Amniotic epithelial cell (primary cell): Measurements from ENCODE around the gene C16orf92.

ENCODE experiments used
- DNase-seq: peaks from one replicate; pipeline ENCODE4 v3.0.0-alpha.2; 2010; ENCODE audit warnings: low read depth

C16orf92 gene

DNA sequence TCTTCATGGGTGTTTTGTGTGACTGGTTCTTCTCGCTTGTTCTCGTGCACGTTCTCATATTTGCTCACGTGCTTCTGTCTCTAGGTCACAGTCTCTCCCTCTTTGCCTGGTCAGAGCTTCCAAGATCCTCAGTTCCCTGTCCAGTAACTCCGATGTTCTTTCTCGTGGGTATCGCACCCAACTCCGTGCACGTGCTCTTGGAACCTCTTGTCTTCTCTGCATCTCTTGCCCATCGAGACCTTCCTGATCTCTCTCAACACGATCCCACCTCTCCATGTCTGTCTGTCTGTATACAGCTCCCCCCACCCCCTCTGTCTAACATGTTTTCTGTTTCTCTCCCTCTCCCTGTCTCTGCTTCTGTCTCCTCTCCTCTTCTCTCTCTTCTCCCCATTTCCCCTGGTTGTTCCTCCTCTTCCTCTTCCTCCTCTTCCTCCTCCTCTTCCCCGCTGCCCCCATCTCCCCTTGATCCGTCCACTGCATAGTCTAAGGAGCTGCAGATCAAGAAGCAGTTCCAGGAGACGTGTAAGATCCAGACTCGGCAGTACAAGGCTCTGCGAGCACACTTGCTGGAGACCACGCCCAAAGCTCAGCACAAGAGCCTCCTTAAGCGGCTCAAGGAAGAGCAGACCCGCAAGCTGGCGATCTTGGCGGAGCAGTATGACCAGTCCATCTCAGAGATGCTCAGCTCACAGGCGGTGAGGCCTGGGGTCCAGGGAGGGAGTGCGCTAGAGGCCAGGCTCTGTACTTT lies 33.7 kb upstream of the C16orf92 start:
- DNase-seq = no peak

DNA sequence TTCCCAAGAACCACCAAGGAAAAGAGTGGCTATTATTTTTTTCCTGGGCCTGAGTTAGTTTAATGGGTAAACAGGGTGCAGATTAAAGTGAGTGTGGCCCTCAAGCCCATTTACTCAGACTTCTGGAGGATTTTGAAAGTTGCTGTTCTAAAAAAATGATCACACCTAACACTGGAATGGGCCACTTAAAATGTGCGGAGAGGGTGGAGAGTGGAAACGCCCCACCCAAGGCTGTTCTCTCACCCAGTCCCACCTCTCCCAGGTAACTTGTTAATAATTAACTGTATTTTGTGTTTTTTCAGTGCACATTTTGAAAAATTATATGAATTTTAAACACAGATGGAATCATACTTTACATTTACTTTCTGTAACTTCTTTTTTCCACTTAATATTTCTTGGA lies 33.0 kb upstream of the C16orf92 start:
- DNase-seq = no peak

DNA sequence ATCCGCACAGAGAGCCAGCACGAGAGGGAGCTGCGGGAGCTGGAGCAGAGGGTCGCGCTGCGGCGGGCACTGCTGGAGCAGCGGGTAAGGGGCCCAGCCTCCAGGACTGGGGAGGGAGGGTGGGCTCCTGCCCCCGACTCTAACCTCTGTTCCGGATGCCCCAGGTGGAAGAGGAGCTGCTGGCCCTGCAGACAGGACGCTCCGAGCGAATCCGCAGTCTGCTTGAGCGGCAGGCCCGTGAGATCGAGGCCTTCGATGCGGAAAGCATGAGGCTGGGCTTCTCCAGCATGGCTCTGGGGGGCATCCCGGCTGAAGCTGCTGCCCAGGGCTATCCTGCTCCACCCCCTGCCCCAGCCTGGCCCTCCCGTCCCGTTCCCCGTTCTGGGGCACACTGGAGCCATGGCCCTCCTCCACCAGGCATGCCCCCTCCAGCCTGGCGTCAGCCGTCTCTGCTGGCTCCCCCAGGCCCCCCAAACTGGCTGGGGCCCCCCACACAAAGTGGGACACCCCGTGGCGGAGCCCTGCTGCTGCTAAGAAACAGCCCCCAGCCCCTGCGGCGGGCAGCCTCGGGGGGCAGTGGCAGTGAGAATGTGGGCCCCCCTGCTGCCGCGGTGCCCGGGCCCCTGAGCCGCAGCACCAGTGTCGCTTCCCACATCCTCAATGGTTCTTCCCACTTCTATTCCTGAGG lies 32.0 kb upstream of the C16orf92 start:
- no peak for DNase-seq

DNA sequence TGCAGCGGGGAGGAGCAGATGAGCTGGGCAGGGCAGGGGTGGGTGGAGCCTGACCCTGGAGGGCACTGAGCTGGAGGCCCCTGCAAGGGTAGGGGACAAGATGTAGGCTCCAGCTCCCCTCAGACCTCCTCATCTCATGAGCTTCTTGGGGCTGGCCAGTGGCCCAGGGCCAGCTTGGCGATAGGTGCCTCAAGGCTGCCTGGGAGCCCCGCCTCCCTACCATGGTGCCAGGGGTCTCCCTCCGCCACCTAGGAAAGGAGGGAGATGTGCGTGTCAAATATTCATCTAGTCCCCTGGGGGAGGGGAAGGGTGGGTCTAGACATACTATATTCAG lies 31.5 kb upstream of the C16orf92 start:
- DNase-seq = no peak

DNA sequence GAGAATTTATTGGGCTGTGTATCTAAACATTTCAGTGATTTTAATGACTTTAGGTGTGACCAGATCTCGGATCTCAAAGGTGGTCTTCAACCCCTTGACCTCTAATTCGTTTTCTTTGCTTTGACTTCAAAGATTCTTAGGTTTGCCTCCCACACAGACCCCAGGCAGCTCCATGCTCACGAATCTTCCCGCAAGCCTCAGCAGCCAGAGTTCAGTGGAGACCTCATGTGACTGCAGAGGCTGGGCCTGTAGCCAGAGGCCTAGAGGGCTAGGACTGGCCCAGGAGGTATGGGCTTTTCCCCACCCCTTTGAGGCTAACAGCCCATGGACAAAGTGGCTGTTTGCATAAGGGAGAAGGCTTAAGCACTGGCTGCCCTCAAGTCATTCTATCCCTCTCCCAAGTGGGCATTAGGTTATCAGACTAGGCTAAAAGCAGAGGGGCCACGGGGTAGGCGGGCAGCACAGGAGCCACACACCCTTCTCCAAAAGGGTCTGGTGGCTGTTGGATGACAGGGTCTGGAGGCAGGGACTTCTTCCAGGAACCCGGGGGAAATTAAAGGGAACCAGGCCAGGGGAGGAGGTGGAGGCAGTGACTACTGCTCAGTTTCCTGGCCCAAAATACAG lies 30.5 kb upstream of the C16orf92 start:
- peak; percentile 7 for DNase-seq

DNA sequence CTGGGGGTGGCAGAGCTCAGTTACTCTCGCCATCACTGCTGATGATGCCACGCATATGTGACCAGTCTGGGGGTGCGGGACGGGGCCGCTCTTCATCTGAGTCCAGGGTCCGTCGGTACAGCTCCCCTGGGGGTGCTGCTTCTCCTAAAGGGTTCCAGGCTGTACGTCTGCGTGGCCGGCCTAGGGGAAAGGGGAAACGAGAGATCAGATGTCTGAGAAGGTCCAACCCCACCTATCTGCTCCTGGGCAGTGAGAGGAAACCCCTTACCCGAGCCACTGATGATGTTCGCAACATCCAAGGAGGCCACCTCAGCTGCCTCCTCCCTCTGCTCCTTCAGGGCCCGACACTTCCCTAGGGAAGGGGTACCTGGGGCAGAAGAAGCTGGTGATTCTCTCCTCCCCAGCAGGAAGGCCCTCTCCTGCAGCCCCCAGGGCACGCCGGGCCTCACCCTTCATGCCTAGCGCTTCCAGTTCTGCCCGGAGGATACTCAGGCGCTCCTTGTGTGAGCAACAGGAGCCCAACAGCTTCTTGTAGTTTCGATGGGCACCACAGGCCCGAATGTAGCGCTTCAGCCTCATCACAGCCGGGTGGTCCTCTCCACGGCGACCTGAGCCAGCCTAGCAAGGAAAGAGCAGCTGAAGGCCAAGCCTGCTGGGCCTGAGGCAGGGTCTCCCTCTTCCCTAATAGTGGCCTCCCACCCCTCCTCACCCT lies 29.7 kb upstream of the C16orf92 start:
- no peak for DNase-seq

DNA sequence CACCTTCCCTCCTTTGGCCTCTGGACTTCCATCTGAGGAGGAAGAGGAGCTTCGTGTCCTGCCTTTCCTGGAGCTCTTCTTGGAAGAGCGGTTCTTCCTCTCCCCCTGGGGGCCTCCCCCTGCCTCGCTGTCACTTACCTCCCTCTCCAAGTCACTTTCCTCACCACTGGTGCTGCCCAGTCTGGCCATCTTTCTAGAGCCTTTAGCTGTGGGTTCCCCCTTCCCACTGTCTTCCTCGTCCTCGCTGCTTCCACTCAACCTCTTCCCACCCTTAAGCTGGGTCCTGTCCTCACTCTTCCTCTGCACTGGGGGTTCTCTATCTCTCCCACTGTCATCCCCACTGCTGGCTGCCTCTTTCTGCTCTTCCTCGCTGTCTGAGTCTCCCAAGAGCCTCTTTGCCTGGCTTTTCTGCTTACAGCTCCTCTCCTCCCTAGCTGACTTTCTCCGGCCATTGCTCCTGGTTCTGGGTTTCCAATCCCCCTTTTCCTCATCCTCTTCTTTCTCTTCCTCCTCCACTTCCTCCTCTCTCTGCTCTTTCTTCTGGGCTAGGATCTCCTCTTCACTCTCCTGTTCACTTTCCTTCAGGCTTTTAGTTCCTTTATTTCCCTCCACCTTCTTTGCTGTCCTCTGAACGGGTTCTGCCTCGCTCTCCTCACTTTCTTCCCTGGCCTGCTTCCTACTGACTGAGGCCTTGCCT lies 28.9 kb upstream of the C16orf92 start:
- DNase-seq = no peak

DNA sequence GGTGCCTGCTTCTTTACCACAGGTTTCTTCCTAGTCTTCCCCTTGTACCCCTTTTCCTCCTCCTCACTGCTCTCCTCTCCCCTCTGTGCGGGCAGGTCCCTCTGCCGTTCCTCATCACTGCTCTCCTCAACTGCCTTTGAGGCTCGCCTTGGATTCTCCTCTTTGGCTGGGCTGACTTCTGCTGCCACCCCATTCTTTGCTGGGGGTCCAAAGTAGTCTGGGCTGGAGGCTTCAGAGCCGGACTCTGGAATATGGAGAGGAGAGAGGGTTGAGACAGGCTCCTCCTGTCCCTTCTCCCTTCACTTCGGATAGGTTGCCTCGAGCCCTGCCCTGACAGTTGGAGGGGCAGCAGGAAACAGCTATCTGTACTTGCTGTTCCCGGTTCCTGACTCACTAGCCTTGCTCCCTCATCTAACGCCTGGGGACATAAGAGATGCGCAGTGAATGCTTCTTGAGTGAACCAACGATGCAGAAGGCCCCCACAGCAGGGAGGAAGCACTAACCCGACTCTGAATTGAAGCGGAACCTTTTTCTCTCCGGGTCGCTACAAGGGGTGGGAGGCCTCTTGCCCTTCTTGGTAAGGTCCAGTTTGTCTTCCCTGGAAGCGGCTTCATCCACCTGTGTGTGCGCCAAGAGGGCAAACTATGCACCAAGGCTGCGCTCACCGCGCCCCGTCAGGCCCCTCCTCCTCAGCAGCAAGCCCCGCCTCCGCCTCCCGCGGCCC lies 28.2 kb upstream of the C16orf92 start:
- DNase-seq = peak; percentile 31

DNA sequence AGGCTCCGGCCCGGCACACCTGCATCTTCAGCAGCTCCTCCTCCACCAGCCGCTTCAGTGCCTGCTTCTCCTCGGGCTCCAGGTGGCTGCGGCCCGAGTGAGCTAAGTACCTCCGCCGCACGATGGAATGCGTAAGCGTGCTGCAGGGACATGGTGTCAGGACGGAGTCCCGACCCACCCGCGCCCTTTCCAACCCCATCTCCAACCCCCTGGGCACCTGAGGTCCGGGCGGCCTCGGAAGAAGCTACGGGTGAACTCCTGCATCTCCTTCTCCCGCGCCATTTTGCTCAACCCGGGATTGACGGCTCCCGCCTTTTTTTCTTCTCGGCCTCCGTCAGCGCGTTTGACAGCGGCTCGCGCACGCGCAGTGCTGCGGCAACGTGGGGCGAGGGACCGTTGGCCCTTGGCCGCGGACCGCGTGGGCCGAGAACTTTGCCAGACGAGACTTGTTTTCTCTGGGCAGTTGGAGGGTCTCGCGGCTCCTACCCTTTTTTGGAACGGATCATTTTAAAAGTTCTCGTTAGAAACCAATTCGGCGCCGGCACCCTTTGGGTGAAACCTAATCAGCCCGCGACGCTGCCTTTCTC lies 27.6 kb upstream of the C16orf92 start, which contains the start of gene HIRIP3:
Gene HIRIP3 (minus strand): TSS at position 294 of the 587 bp plus-strand sequence. CDS start 12 bp downstream, at position 282.
- peak; percentile 68 for DNase-seq

DNA sequence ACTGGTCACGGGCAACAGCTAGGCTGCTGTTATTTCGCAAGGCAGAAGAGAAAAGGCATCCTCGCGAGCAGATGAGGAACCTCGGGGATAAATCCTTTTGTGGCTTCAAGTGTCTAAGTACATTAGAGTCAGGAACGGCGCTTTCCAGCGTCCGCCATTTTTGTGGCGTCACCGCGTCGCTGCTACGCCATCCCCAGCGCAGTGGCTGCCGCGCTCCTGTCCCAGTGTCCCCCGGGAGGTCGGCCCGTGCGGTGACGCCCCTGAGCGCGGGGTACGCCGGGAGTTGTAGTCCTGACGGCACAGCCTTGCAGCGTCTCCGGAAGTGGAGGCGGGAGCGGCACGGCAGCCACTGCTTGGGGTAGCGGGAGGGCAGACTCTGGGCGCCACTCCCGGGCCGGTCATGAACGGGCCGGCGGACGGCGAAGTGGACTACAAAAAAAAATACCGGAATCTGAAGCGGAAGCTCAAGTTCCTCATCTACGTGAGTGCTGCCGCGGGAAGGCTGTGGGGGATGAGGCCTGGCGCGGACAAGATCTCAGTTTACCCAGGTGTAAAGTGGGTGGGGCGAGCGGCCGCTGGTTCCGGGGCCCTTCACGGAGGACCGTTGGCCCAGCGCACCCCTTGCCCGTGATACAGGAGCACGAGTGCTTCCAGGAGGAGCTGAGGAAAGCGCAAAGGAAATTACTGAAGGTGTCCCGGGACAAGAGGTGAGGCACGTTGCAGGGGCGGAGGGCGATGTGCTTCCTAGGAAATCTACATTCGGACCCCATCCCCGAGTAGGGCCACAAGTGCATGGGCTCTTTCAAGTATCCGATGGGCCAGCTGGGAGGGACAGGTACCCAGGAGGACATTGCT lies 26.9 kb upstream of the C16orf92 start, which contains the start of gene INO80E:
Gene INO80E (plus strand): TSS at position 331 of the 855 bp plus-strand sequence. CDS start 70 bp downstream, at position 401.
- peak; percentile 90 for DNase-seq

DNA sequence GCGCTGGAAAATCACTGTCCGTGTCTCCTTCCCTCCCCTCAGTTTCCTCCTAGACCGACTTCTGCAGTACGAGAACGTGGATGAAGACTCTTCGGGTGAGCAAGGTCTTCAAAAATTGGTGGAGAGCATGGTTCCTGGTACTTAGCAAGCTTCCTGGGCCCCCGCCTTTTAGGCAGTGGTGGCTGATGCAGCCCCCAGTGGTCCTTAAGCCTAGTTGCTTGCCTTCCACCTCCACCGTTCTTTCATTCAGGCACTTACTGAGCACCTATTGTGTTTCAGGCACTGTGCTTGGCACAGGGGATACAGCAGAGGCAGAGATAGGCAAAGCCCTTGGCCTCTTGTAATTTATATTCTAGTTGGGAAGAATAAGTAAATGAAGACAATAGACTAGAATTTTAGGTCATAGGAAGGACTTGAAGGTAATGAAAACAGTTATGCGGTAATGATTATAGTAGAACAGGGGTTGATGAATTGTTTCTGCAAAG lies 26.2 kb upstream of the C16orf92 start:
- no peak for DNase-seq

DNA sequence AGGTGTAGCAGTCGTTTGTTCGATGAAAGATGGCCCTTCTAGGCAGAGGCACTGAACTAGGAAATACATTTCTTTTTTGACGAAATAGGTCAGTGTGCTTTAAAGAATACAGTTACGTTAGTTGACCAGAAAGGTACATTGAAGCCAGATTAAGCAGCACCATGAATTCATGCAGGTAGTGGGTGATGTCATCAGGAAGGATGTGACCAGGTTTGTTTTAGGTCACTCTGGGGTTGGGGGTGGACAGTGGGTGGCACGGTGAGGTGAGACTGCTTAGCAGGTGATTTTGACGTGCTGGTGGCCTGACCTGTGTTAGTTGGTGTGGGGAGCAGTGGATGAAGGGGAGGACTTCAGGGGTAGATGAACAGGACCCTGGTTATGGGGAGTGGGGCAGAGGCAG lies 23.4 kb upstream of the C16orf92 start:
- DNase-seq = no peak

DNA sequence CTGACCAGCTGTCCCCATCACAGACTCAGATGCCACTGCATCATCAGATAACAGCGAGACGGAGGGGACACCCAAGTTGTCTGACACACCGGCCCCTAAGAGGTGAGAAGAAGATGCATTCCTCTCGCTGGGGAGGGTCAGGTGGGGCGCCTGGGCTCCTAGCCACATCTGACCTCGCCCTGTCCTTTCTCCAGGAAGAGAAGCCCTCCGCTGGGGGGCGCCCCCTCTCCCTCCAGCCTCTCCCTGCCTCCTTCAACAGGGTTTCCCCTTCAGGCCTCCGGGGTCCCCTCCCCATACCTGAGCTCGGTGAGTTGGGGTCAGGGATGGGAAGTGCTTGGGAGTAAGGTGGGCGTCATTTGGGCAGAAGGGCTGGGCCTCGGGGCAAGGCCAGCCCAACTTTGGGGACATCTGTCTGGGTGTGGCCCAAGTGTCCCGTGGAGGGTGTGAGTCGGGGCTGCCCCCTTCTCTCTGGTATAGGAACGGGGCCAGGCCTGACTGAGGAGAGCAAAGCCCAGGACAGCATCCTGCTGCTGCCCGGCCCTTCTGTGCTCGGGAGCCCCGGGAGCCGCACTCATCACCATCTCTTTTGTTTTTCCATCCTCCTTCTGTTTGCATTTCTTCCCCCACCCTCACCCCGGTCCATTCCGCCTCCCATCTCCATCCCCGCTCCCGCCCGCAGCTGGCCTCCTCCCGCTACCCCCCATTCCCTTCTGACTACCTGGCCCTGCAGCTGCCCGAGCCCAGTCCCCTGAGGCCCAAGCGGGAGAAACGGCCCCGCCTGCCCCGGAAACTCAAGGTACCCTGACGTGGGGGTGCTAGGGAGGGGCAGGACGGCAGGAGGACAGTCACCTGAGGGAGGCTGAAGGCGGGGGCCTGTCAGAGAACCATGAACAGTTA lies 22.0 kb upstream of the C16orf92 start:
- DNase-seq = no peak

DNA sequence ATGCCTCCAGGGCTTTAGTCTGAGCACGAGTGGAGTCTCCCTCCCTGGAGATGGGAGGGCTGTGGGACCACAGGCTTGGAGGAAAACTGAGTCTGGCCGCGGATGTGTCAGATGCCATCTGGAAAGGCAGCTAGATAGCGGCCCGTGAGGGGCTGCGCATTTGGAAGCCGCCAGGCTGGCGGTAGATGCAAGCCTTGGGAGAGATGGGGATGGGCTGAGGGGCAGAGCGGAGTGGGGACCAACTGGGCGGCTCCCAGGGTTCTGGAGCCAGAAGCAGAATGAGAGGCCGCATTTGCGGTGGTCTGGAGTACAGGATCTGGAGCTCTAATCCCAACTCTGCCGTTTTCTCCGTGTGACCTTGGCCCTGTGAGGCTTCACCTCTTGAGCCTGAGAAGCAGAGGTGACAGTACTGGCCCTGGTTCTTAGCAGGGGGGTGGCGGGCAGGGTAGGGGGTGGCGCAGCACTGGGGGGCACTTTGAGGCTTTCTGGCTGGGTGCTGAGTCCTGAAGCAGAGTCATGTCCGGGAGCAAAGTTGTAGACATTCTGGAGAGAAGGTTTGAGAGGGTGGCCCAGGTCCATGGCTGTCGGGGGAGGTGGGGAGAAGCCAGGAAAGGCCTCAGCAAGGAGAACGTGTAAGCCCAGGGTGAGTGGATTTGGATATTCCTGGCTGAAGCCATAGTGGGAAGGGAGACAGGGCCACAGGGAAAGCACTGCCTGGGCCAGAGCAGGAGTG lies 20.2 kb upstream of the C16orf92 start:
- DNase-seq = no peak

DNA sequence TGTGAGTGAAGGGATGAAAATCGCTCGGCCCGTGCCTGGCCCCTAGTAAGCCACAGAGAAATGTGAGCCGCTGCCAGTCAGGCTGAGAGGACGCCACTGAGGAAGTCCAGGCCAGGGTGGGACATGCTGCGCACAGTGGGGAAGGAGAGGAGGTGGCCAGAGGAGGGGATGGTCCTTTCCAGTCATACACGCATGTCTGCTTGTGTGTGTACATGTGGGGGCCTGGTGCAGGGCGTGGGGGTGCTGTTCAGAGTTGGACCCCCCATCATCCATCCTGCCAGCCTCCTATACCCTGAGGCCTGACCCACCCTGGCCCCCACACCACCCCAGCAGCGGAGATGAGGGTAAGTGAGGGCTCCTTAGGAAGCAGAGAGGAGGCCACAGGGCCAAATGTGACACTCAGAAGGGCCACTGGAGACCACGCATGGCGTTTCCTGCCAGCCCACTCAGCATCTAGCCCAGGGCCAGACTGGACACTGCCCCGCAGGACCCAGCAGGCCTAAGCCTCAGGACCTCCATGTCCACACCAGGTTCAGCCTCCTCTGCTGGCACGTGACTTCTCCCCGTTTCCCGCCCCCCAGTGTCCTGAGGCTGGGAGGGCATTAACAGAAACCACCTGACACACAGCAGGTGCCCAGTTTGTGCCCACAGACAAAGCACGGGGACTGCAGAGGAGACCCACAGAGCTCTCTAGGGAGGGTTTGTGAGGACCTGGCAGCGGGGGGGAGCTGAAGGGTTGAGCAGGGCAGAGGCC lies 19.2 kb upstream of the C16orf92 start:
- no peak for DNase-seq

DNA sequence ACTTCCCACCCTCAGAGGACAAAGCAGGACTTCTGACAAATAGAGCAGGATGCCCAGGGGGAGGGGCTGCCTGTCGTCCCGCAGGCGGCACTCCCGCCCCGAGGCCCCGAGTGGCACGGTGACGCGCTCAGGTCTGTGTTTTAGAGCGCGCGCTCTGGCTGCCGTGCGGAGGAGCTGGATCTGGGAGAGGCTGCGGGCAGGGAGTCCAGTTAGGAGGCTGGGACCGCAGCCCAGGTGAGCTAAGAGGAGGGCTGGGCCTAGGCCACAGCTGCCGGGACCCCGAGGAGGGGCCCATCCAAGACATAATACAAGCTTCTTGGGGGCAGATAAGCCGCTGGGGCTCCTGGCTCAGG lies 18.6 kb upstream of the C16orf92 start:
- DNase-seq = no peak

DNA sequence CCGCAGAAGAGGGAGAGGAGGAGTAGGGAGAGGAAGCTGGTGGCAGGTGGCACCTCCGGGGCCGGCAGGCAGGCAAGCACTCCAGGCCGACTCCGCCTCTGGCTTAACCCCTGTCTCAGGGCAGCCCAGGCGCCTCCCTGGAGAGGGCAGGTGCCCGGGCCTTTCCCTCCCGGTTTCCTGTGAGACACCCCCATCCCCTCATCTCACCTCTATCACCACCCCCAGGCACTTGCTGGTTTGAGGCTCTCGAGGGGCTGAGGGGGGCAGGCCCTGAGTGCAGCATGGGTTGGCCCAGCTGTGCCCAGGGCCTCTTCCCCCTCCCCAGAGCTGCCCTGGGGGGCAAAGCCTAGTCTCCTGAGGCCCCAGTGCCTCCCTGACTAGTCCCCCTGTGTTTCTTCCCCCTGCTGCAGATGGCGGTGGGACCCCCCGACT lies 18.2 kb upstream of the C16orf92 start:
- no peak for DNase-seq
